Measurements from ENCODE around the gene THSD7B.

THSD7B gene

DNA sequence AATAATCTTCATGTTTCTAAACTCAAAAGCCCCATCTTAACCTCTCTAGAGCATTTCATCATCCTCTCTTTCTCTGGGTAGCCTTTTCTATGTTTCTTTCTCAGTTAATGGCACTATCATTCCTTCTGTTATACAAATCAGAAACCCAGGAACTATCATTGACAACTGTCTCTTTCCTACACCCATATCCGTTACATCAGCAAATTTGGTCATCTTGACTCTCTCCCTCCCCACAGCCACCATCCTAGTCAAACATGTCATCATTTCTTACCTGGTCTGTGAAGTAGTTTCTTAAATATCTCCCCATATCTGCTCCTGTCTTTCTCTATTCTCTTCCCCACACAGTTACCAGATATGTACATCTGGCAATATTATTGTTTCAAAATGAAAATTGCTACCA is 62.8 kb downstream of the THSD7B start:
- Histone ChIP-seq H3K9me3 (ENCODE audit: control insufficient read depth, insufficient read depth, low read length) (no peaks in the 10 kb centered on the region), H3K27me3 (ENCODE audit: control insufficient read depth, low read length) (no peaks in the 10 kb centered on the region), H3K4me2 (ENCODE audit: low read length) (no peak overlapping the region), H3K4me3 (ENCODE audit: low read length) (no peak overlapping the region), H3K9me2 (replicated peaks; ENCODE audit: control insufficient read depth, low read length) (no peaks in the 10 kb centered on the region), H3K4me1 (ENCODE audit: control insufficient read depth, low read length) (no peaks in the 10 kb centered on the region), H3K36me3 (ENCODE audit: control insufficient read depth, low read length) (no peaks in the 10 kb centered on the region), H3F3A (ENCODE audit: control insufficient read depth, insufficient read depth) (no peaks in the 10 kb centered on the region), H3K79me2 (ENCODE audit: control insufficient read depth, low read length) (no peaks in the 10 kb centered on the region), H4K20me1 (ENCODE audit: control insufficient read depth, insufficient read depth, low read depth, low read length) (no peaks in the 10 kb centered on the region), H3K27ac (ENCODE audit: low read depth, low read length) (no peak overlapping the region)
- no peak for TF ChIP-seq EZH2phosphoT487 (IDR thresholded peaks at IDR 0.05; ENCODE audit: borderline replicate concordance, low read length)
- TF ChIP-seq, protein P1, sequence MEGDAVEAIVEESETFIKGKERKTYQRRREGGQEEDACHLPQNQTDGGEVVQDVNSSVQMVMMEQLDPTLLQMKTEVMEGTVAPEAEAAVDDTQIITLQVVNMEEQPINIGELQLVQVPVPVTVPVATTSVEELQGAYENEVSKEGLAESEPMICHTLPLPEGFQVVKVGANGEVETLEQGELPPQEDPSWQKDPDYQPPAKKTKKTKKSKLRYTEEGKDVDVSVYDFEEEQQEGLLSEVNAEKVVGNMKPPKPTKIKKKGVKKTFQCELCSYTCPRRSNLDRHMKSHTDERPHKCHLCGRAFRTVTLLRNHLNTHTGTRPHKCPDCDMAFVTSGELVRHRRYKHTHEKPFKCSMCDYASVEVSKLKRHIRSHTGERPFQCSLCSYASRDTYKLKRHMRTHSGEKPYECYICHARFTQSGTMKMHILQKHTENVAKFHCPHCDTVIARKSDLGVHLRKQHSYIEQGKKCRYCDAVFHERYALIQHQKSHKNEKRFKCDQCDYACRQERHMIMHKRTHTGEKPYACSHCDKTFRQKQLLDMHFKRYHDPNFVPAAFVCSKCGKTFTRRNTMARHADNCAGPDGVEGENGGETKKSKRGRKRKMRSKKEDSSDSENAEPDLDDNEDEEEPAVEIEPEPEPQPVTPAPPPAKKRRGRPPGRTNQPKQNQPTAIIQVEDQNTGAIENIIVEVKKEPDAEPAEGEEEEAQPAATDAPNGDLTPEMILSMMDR (IDR thresholded peaks at IDR 0.05; ENCODE audit: low read depth, low read length, poor library complexity, severe bottlenecking), result no peak

DNA sequence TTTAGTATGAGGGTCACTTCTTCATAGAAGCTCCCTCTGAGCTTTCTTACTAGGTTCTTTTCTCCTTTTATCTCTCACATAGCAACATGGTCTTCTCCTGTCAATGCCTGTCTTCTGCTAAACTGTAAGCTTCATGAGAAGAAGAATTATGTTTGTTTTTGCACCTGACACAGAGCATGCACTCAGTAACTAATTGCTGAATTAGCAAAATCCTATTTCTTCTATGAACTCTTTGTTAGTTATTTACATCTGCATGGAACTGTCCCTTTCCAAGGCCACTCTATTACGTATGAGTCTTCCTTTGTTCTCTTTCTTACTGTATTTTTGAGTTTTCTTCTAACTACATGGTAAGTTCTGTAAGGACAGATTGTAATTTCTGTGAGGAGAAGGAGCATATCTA is 63.4 kb downstream of the THSD7B start:
- Histone ChIP-seq H3K4me2 (ENCODE audit: low read length) (no peak overlapping the region), H3K9me3 (ENCODE audit: control insufficient read depth, insufficient read depth, low read length) (no peaks in the 10 kb centered on the region), H3K9me2 (replicated peaks; ENCODE audit: control insufficient read depth, low read length) (no peaks in the 10 kb centered on the region), H3K27ac (ENCODE audit: low read depth, low read length) (no peak overlapping the region), H3K36me3 (ENCODE audit: control insufficient read depth, low read length) (no peaks in the 10 kb centered on the region), H3K27me3 (ENCODE audit: control insufficient read depth, low read length) (no peaks in the 10 kb centered on the region), H3F3A (ENCODE audit: control insufficient read depth, insufficient read depth) (no peaks in the 10 kb centered on the region), H3K79me2 (ENCODE audit: control insufficient read depth, low read length) (no peaks in the 10 kb centered on the region), H3K4me3 (ENCODE audit: low read length) (no peak overlapping the region), H4K20me1 (ENCODE audit: control insufficient read depth, insufficient read depth, low read depth, low read length) (no peaks in the 10 kb centered on the region), H3K4me1 (ENCODE audit: control insufficient read depth, low read length) (no peaks in the 10 kb centered on the region)
- no peak for TF ChIP-seq EZH2phosphoT487 (IDR thresholded peaks at IDR 0.05; ENCODE audit: borderline replicate concordance, low read length)
- TF ChIP-seq, protein P1 (IDR thresholded peaks at IDR 0.05; ENCODE audit: low read depth, low read length, poor library complexity, severe bottlenecking), result no peak

DNA sequence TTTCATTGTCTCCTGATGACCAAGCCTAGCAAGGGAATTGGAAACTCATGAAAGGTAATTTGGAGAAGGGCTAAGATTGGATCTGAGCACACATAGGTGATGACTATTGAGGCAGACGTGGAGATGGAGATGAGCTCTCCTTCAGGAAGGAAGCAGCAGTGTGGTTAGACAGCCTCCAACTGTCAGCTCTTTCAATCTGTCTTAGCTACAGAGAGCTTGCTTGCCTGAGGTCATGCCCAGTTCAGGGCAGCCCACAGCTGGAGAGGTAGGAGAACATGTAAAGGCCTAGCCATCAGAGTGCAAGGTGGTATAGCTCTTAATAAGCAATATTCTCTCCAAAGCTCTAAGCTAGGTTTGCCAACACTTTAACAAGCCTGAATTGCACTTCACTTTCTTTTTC is 79.2 kb downstream of the THSD7B start:
- no peaks in the 10 kb centered on the region for H3K79me2 ChIP-seq (ENCODE audit: control insufficient read depth, low read length)
- no peak overlapping the region for H3K4me3 ChIP-seq (ENCODE audit: low read length)
- H3F3A ChIP-seq (ENCODE audit: control insufficient read depth, insufficient read depth), result no peaks in the 10 kb centered on the region
- H3K9me2 ChIP-seq (replicated peaks; ENCODE audit: control insufficient read depth, low read length), result no peaks in the 10 kb centered on the region
- no peaks in the 10 kb centered on the region for H3K36me3 ChIP-seq (ENCODE audit: control insufficient read depth, low read length)
- H3K4me2 ChIP-seq (ENCODE audit: low read length), result no peak overlapping the region
- no peaks in the 10 kb centered on the region for H3K9me3 ChIP-seq (ENCODE audit: control insufficient read depth, insufficient read depth, low read length)
- H3K27me3 ChIP-seq (ENCODE audit: control insufficient read depth, low read length), result no peaks in the 10 kb centered on the region
- TF ChIP-seq EZH2phosphoT487 (IDR thresholded peaks at IDR 0.05; ENCODE audit: borderline replicate concordance, low read length), result no peak
- TF ChIP-seq, protein P1 (IDR thresholded peaks at IDR 0.05; ENCODE audit: low read depth, low read length, poor library complexity, severe bottlenecking), result no peak
- H3K27ac ChIP-seq (ENCODE audit: low read depth, low read length), result no peak overlapping the region
- no peaks in the 10 kb centered on the region for H3K4me1 ChIP-seq (ENCODE audit: control insufficient read depth, low read length)
- no peaks in the 10 kb centered on the region for H4K20me1 ChIP-seq (ENCODE audit: control insufficient read depth, insufficient read depth, low read depth, low read length)

DNA sequence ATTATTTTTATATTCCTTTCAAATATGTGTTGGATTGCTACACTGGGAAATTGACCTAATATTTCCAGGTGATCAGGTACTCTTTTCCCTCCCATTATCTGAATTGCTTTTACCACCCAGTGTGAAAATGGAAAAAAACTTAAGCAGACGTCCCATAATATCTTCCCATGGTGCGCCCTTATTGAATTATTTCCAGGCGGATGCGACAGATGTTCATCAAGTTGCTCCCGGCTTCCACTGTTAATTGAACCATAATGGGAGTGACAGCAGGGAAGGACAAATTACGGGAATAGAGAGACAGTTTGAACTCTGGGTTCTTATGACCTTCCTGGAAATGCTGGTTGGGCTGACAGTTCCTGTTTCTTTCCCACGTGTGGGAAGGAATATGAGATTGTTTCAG is 93.3 kb downstream of the THSD7B start:
- Histone ChIP-seq H4K20me1 (ENCODE audit: control insufficient read depth, insufficient read depth, low read depth, low read length) (no peaks in the 10 kb centered on the region), H3K27me3 (ENCODE audit: control insufficient read depth, low read length) (no peaks in the 10 kb centered on the region), H3K36me3 (ENCODE audit: control insufficient read depth, low read length) (no peaks in the 10 kb centered on the region), H3K27ac (ENCODE audit: low read depth, low read length) (no peak overlapping the region), H3K4me1 (ENCODE audit: control insufficient read depth, low read length) (no peaks in the 10 kb centered on the region), H3F3A (ENCODE audit: control insufficient read depth, insufficient read depth) (no peaks in the 10 kb centered on the region), H3K9me2 (replicated peaks; ENCODE audit: control insufficient read depth, low read length) (no peaks in the 10 kb centered on the region), H3K4me3 (ENCODE audit: low read length) (no peak overlapping the region), H3K4me2 (ENCODE audit: low read length) (no peak overlapping the region), H3K79me2 (ENCODE audit: control insufficient read depth, low read length) (no peaks in the 10 kb centered on the region), H3K9me3 (ENCODE audit: control insufficient read depth, insufficient read depth, low read length) (no peaks in the 10 kb centered on the region)
- TF ChIP-seq, protein P1 (IDR thresholded peaks at IDR 0.05; ENCODE audit: low read depth, low read length, poor library complexity, severe bottlenecking), result no peak
- no peak for TF ChIP-seq EZH2phosphoT487 (IDR thresholded peaks at IDR 0.05; ENCODE audit: borderline replicate concordance, low read length)

All from DOHH2 (cell line).